Pulmonary artery endothelial cell (primary cell): ENCODE results near the gene DCTN3. TPM values are rescaled to one million over a fixed set of nuclear protein-coding genes. Genes with fewer than 3 reads are reported as not detected.

Experiments used
- DNase-seq: peaks from one replicate; pipeline ENCODE4 v3.0.0-alpha.2; 2011; ENCODE audit warnings: low read depth, low spot score
- total RNA-seq: library from RNA; depleted of rRNA; stranded (reverse); fragments of >200 nt; gene quantifications from 2 replicates; pipeline ENCODE4 v1.2.3, GENCODE V29; 2014

DCTN3 gene
- total RNA-seq, 1 donor from 2014 or later = 101 TPM

DNA sequence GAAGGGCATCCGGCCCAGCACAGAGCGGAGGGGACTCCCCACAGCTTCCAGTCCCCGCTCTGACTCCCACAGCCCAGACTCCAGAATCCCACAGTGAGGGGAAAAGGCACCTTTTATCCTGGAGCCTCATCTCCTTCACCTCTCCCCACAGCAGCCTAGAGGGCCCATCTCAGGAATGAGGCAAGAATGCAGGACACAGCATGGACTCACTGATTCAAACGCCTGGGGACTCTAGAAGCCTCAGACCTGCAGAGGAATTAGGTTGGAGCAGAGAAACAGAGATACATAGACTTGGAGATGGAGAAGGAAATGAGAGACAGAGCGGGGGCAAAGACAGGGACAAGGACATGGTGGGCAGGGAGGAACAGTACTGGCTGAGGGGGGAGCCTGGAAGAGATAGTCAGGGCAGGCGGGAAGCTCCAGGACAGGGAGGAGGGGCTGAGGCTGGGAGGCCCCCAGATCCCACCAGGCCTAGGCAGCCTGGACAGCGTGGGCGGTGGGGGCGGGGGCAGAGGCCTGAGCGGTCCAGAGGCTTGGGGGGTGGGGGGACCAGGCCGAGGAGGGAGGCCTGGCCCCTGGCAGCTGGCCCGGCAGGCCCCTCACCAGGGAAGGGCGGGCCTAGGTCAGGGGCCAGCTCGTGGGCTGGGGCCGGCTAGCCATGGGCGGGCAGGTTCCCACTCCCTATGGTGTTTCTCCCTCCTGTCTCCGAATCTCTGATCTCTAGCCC is 46.5 kb downstream of the DCTN3 start:
- DNase-seq = no peak

DNA sequence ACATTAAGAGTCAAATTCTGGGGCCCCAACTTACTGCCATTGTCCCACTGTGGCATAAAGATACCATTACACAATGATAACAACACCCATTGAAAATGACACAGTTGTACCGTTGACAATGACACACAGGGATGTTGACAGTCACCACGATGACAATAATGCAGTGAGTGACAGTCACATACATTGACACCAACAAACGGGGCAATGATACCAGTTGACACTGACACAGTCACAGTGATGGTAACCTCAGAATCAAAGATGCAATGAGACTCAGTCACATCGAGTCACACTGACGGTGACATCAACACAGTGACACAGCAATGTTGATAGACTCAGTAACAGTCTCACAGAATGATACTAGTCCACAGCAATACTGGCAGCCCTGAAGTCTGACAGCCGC is 47.7 kb downstream of the DCTN3 start:
- DNase-seq = no peak

DNA sequence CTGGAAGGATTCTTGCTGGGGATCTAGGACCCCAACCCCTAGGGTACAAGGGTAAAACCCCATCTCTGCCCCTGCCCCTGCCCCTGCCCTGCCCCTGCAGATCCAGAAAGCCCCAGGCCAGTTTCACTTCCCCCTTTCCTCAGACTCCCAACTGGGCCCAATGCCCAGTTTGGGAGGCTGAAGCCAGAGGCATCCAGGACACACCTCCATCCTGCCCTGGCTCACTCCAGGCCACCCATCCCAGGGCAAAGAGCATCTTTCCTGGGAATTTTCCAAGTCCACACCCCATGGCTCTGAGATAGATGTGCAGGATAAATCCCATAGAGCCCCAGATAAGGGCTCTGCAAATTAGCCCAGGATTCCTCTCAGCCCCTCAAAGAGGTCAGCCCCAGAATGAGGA is 48.2 kb downstream of the DCTN3 start:
- DNase-seq = no peak

DNA sequence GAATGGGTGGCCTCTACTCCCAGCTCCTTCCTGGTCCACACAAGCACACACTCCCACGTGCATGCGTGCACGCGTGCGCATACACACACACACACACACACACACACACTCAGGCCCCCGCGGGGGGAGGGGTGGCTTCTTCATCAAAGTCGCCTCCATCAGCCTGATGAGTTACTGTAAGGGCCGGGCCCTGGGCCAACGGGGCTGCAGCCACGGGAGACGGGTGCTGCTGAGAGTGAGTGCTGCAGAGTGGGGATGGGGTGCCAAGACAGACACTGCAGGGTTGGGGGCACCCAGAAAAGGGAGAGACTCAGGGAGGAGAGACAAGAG is 48.8 kb downstream of the DCTN3 start:
- DNase-seq = no peak

DNA sequence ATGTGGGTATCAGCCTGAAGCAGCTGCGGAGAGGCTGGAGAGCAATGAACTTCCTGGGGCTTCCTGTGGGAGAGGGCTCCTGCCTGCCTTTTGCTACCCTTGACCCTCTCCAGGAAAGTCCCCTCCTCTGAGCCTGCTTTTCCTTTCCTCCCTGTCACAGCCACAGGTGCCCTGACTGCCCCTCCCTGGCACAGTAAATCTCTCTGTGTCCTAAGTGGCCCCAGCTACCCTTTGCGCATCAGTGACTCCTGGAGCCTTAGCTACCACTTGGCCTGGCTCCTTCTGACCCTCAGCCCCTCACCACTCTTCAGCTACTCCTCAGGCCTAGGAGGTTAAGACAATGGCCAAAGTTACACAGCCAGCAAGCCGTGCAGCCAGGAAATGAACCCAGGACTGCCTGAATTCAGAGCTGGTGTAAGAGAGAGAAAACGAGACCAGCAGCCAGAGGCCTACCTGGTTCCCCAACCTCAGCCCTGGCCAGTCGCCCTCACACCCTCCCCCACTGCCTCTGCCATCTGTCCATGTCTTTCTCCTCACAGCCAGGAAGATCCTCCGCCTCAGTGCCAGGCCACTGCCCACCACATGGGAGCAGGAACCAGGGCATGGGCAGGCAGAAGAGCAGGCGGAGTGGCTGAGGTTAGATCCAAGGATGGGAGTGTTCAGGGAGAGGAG is 49.4 kb downstream of the DCTN3 start:
- no peak for DNase-seq

DNA sequence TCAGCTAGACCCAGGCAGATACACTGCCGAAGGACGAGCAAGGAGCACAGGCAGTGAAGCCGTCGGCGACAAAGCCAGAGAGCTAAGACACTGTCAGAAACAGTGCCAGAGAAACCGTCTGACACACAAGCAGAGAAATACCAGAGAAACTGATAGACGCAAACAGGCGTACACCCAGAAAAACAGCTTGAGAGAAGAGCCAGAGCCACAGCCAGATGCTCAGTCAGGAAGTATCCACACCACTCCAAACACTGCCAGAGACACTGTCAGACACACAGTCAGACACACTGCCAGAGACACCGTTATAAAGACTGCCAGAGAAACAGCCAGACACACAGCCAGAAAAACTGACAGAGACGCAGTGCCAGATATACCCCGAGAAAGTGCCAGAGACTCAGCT is 49.9 kb downstream of the DCTN3 start:
- no peak for DNase-seq

DNA sequence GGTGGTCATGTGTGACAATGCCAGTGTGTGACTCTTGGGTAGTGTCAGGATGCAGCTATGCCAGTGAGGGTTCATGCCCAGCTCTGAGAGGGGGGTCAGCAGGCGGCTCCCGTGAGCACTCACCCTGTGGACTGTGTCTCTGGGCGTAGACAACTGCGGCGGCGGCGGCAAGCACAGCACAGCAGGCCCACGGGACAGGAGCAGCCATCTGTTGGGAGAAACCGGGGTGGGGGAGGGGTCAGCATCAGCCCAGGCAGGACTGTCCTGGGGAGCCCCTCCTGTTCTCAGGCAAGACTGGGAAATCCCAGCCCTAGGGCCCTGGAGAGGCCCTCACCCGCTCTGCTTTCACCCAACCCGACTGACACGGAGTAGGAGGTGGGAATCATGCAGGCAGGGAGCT is 51.5 kb downstream of the DCTN3 start:
- no peak for DNase-seq

DNA sequence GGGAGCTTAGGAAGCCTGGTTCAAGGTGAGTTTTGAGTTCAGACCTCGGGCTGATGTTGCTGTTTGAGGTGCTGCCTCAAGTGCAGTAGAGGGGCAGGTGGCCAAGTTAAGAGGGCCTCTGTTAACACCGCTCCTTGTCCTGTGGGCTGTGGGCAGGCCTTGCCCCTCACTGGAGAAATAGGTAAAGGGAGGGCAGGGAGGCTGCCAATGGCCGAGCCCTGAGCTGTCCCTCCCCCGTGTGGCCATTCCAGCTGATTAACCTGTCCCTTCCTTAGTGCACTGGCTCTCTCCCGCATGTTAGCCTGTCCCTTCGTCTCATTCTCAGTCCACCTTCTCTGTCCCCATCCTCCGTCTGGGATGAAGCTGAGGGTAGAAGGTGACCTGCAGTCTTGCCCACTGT is 52.2 kb downstream of the DCTN3 start:
- DNase-seq = no peak

DNA sequence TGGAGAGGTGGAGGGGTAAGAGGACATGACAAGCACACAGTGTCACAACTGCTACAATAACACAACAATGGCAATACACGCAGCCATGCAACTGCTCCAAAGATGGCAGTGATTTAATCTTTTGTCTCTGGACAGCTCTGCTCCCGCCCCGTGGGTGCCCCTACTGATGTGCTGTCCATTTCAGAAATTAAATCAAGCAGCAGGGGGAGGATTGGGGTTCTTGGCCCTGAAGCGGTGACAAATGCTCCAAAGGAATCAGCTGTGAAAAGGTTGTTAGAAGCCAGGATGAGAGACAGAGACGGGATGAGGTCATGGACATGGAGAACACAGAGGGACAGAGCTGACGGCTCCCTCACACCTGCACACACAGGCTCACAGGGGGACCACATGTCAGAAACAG is 53.3 kb downstream of the DCTN3 start:
- no peak for DNase-seq

DNA sequence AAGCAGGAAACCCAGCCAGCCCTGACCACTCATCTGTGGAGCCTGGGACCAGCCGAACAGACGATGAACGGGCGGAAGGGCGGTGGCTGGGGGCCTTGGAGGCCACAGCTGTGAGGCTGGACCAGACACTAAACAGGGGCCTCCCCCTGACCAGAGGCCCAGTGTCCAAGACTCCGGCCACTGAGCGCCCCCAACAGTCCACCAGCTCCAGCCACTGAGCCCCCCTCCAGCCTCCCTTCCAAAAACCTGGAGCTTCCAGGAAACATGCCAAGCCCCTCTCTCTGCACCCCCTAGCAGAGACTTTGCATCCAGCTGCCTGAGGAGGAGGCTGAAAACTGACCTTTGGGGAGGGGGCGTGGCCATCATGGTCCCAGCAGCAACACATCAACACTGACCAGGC is 54.0 kb downstream of the DCTN3 start:
- DNase-seq = no peak

DNA sequence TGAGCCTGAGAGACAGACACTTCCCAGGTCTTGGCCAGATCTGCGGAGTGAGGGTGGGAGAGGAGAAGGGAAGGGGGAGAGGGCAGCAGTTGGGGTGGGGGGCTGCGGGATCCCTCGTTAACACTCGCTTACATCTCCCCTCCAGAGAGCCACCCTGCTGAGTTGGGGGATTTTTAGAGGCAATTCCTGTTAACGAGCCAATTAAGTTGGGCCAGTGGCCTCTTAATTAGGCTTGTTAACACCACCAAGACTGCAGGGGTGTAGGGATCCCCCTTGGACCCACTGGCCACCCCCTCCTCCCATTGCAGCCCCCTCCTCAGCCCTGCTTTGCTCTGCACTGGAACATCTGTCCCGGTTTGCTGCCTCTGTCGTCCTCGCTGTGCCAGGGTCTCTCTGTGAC is 54.4 kb downstream of the DCTN3 start:
- no peak for DNase-seq

DNA sequence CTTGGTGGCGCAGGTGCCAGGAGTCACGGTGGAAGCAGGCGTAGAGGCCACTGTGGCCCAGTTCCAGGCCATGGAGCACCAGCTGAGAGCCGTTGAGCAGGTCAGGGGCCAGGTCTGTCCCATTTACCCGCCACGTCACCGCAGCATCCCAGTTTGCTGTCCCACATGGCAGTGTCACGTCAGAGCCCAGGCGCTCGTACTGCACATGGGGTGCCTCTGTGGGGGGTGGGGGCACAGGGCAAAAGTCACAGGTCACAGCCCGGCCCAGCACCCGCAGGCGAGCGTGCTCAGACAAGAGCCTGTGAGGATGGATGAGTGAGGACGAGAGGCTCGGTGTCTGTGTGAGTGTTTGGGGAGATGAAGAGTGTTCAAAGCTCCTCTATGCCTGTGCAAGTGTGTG is 55.7 kb downstream of the DCTN3 start:
- DNase-seq = no peak

Other genes starting within 250 kb of the DCTN3 start
- 3.5 and 5.7 TPM in 2 replicates for gene MYORG, start 243.6 kb downstream of the DCTN3 start, total RNA-seq
- gene FAM219A, start 161.9 kb downstream of the DCTN3 start, total RNA-seq = 11.1 and 11.6 TPM in 2 replicates
- not detected in 2 replicates for gene DNAI1, start 161.7 kb downstream of the DCTN3 start, total RNA-seq
- 0.07 TPM in 1 of 2 replicates, not detected in the other for gene ENHO, start 97.5 kb downstream of the DCTN3 start, total RNA-seq
- gene CNTFR, start 30.8 kb downstream of the DCTN3 start, total RNA-seq = not detected in 2 replicates
- gene RPP25L, start 8.4 kb downstream of the DCTN3 start, total RNA-seq = 20.1 and 22.4 TPM in 2 replicates
- gene ARID3C, start 8.6 kb upstream of the DCTN3 start, total RNA-seq = 0.07 and 0.13 TPM in 2 replicates
- 59.9 and 66.2 TPM in 2 replicates for gene SIGMAR1, start 17.3 kb upstream of the DCTN3 start, total RNA-seq
- gene GALT, start 26.2 kb upstream of the DCTN3 start, total RNA-seq = 26.7 and 29.1 TPM in 2 replicates
- gene IL11RA, start 31.7 kb upstream of the DCTN3 start, total RNA-seq = 6.3 and 6.5 TPM in 2 replicates
- 0.14 TPM in 1 of 2 replicates, not detected in the other for gene CCL27, start 42.2 kb upstream of the DCTN3 start, total RNA-seq
- gene CCL19, start 70.8 kb upstream of the DCTN3 start, total RNA-seq = not detected in 2 replicates
- not detected in 2 replicates for gene CCL21, start 89.6 kb upstream of the DCTN3 start, total RNA-seq